Fibroblast of the aortic adventitia (primary cell): ENCODE results near the gene PF4V1. TPM values are rescaled to one million over a fixed set of nuclear protein-coding genes. Genes with fewer than 3 reads are reported as not detected.
A peak's percentile ranks its signal among the peaks of the same experiment; 100 is the strongest.

Experiments used
- DNase-seq: peaks from one replicate; pipeline ENCODE4 v3.0.0-alpha.2; 2010; ENCODE audit warnings: low read depth
- H3K4me3 ChIP-seq: 2 replicates; pipeline ENCODE4 v1.5.1; 2011; ENCODE audit warnings: low read depth, mild to moderate bottlenecking, control low read depth, low read length, moderate library complexity
- CTCF ChIP-seq: IDR thresholded peaks from 2 replicates; pipeline ENCODE4 v1.5.1; 2011; ENCODE audit warnings: mild to moderate bottlenecking, low read length, control low read depth, inconsistent platforms; ENCODE audit not compliant: insufficient read depth
- total RNA-seq: library from RNA; depleted of rRNA; stranded (reverse); fragments of >200 nt; gene quantifications from 2 replicates; pipeline ENCODE4 v1.2.3, GENCODE V29; 2012; ENCODE audit warnings: low replicate concordance

Gene PF4V1
- total RNA-seq, 1 donor: not detected

- H3K4me3 ChIP-seq: no peak overlapping the region
- no peak for TF ChIP-seq CTCF
- no peak for DNase-seq
Observed at GRCh38 chr4:73867783-73868182, 14.7 kb downstream of the PF4V1 start.

GRCh38 chr4:73868206-73869129 is 15.4 kb downstream of the PF4V1 start:
- no peak for TF ChIP-seq CTCF
- peak overlapping the region; percentile 72 for H3K4me3 ChIP-seq
- DNase-seq: peak; percentile 38

GRCh38 chr4:73869130-73870055 is 16.3 kb downstream of the PF4V1 start, which contains the start of gene CXCL1:
Gene CXCL1 (plus strand): TSS chr4:73869393. CDS start chr4:73869471, 78 bp downstream.
- peak; percentile 55 for DNase-seq
- H3K4me3 ChIP-seq: peak within 1 kb of the TSS; percentile 72
- TF ChIP-seq CTCF: no peak

GRCh38 chr4:73870260-73870659 is 17.2 kb downstream of the PF4V1 start:
- H3K4me3 ChIP-seq: peak overlapping the region; percentile 72
- DNase-seq: peak; percentile 37
- TF ChIP-seq CTCF: no peak

- DNase-seq: peak; percentile 32
- peak overlapping the region; percentile 72 for H3K4me3 ChIP-seq
- TF ChIP-seq CTCF: no peak
Observed at GRCh38 chr4:73870768-73871167, 17.7 kb downstream of the PF4V1 start.

- no peak overlapping the region for H3K4me3 ChIP-seq
- peak; percentile 40 for DNase-seq
- no peak for TF ChIP-seq CTCF
Observed at GRCh38 chr4:73871511-73872310, 18.6 kb downstream of the PF4V1 start.
